ENCODE results near the gene TMEM141.

DNA sequence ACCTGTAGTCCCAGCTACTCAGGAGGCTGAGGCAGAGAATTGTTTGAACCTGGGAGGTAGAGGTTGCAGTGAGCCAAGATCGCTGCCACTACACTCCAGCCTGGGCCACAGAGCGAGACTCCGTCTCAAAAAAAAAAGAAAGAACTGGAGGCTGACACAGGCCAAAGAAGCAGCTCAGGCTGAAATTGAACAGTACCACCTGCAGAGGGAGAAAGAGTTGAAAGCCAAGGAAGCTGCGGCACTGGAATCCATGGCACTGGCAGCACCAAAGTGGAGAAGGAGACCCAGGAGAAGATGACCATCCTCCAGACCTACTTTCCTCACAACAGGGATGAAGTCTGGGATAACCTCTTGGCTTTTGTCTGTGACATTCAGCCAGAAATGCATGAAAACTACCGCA is 11.3 kb upstream of the TMEM141 start:
- TF ChIP-seq, protein P1, sequence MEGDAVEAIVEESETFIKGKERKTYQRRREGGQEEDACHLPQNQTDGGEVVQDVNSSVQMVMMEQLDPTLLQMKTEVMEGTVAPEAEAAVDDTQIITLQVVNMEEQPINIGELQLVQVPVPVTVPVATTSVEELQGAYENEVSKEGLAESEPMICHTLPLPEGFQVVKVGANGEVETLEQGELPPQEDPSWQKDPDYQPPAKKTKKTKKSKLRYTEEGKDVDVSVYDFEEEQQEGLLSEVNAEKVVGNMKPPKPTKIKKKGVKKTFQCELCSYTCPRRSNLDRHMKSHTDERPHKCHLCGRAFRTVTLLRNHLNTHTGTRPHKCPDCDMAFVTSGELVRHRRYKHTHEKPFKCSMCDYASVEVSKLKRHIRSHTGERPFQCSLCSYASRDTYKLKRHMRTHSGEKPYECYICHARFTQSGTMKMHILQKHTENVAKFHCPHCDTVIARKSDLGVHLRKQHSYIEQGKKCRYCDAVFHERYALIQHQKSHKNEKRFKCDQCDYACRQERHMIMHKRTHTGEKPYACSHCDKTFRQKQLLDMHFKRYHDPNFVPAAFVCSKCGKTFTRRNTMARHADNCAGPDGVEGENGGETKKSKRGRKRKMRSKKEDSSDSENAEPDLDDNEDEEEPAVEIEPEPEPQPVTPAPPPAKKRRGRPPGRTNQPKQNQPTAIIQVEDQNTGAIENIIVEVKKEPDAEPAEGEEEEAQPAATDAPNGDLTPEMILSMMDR (IDR thresholded peaks at IDR 0.05): 0 out of 2 replicates have a peak, but pooled peaks have one; percentile 7
- no peak for TF ChIP-seq ZFX (IDR thresholded peaks at IDR 0.05; ENCODE audit: borderline replicate concordance)
